Neural cell (in vitro differentiated cells): ENCODE data around the gene SV2B.

ENCODE experiments used
- CTCF ChIP-seq: fragments of 450-650 bp; IDR thresholded peaks from 2 replicates; pipeline ENCODE4 v1.5.1; 2014; ENCODE audit warnings: antibody characterized with exemption, mild to moderate bottlenecking, moderate library complexity; ENCODE audit not compliant: poor library complexity, severe bottlenecking
- EP300 ChIP-seq: fragments of 450-650 bp; conservative IDR thresholded peaks from 2 replicates; pipeline ENCODE4 v1.6.1; 2014; ENCODE audit warnings: antibody characterized with exemption, mild to moderate bottlenecking, moderate library complexity; ENCODE audit not compliant: poor library complexity, severe bottlenecking
- EZH2 ChIP-seq: fragments of 200-600, 300-800 bp; shearing (Covaris generic), sonication (generic); IDR thresholded peaks from 2 replicates; pipeline ENCODE4 v1.6.1; 2014; ENCODE audit warnings: antibody characterized with exemption, low read length, borderline replicate concordance, mild to moderate bottlenecking; ENCODE audit not compliant: insufficient read depth, poor library complexity, severe bottlenecking
- POLR2AphosphoS5 ChIP-seq: IDR thresholded peaks from 2 replicates; pipeline ENCODE4 v1.6.1; 2012
- RAD21 ChIP-seq: fragments of 450-650 bp; conservative IDR thresholded peaks from 2 replicates; pipeline ENCODE4 v1.6.1; 2014; ENCODE audit warnings: antibody characterized with exemption, mild to moderate bottlenecking, moderate library complexity
- REST ChIP-seq: IDR thresholded peaks from 2 replicates; pipeline ENCODE4 v1.6.1; 2012; ENCODE audit warnings: borderline replicate concordance
- TAF1 ChIP-seq: IDR thresholded peaks from 2 replicates; pipeline ENCODE4 v1.6.1; 2012; ENCODE audit warnings: low read depth

GRCh38 chr15:91140601-91141000 lies 40.5 kb downstream of the SV2B start:
- TF ChIP-seq CTCF = no peak
- TF ChIP-seq POLR2AphosphoS5 = no peak
- no peak for TF ChIP-seq TAF1
- TF ChIP-seq EZH2 = no peak
- no peak for TF ChIP-seq RAD21
- TF ChIP-seq EP300 = no peak
- no peak for TF ChIP-seq REST
